Testis (tissue), 3 donors: ENCODE results near the gene MARVELD2. TPM values are rescaled to one million over a fixed set of nuclear protein-coding genes. Genes with fewer than 3 reads are reported as not detected.
"Not testable (repeated sequence)": the region's sequence is repeated elsewhere in the genome, so short reads cannot be mapped to it uniquely, and the experiment has no call there.

Experiments used
- DNase-seq: peaks from one replicate; pipeline ENCODE4 v3.0.0-alpha.2; 2019
- H3K27ac ChIP-seq, 2 donors: fragments of 200-600 bp; sonication (generic); one replicate each; pipeline ENCODE4 v1.5.1; 2019
- H3K27me3 ChIP-seq: fragments of 200-600 bp; sonication (generic); one replicate; pipeline ENCODE4 v1.5.1; 2019
- H3K36me3 ChIP-seq: fragments of 200-600 bp; sonication (generic); one replicate; pipeline ENCODE4 v1.5.1; 2017; ENCODE audit warnings: low read depth; ENCODE audit errors: missing control alignments
- H3K4me1 ChIP-seq: fragments of 200-600 bp; sonication (generic); one replicate; pipeline ENCODE4 v1.5.1; 2019
- H3K4me3 ChIP-seq, 2 donors: fragments of 200-600 bp; sonication (generic); one replicate each; pipeline ENCODE4 v1.5.1; 2017 to 2019
- H3K9me3 ChIP-seq: fragments of 200-600 bp; sonication (generic); one replicate; pipeline ENCODE4 v1.5.1; 2017
- CTCF ChIP-seq, 3 experiments: fragments of 450-650 bp in 2 of 3; fragments of 200-600 bp in 1 of 3; sonication (generic) in 1 of 3; IDR thresholded peaks; one replicate each; pipeline ENCODE4 v1.5.1; 2016 to 2019; ENCODE audit warnings: antibody characterized with exemption in 3 of 3, mild to moderate bottlenecking in 2 of 3, moderate library complexity in 1 of 3
- POLR2A ChIP-seq: fragments of 450-650 bp; IDR thresholded peaks from one replicate; pipeline ENCODE4 v1.6.1; 2017; ENCODE audit warnings: antibody characterized with exemption, mild to moderate bottlenecking, moderate library complexity
- WGBS, 2 donors: methylation state at CpG; one replicate each; pipeline ENCODE4 v1.1.5; 2018; 5-methylcytosine and 5-hydroxymethylcytosine counted together
- intact Hi-C: fragments of 100-400 bp; cut with DNase I; formaldehyde crosslinking; loops from one replicate; pipeline ENCODE4 v1.15.1; 2023; ENCODE audit warnings: low total_unique reads
- polyA plus RNA-seq: library from polyadenylated mRNA; stranded (reverse); fragments of 350-450 nt; fragmentation: Illumina TruSeq; extraction: RNeasy Lipid Tissue Mini Kit (QIAGEN cat#74804); gene quantifications from one replicate; pipeline ENCODE4 v1.2.3, GENCODE V29; 2014; ENCODE audit warnings: low read depth, low replicate concordance; ENCODE audit not compliant: insufficient read depth
- total RNA-seq, 2 donors: library from RNA; depleted of rRNA; stranded (reverse); fragments of >200 nt; gene quantifications; one replicate each; pipeline ENCODE4 v1.2.3, GENCODE V29; 2016

MARVELD2 gene
- total and polyA plus RNA-seq, 3 donors from 2014 or later, result 5.5 to 6.9 (median 5.9) TPM

- intact Hi-C loops, result no loop called here
- DNase-seq, result no peak
- TF ChIP-seq POLR2A, result no peak
- TF ChIP-seq CTCF (IDR thresholded peaks at IDR 0.05), result no peak
Measured at GRCh38 chr5:69432412-69433206, 17.7 kb downstream of the MARVELD2 start.

GRCh38 chr5:69435276-69435884 lies 20.5 kb downstream of the MARVELD2 start:
- DNase-seq, H3K27ac ChIP-seq, H3K9me3 ChIP-seq, H3K27me3 ChIP-seq, H3K4me3 ChIP-seq, H3K4me1 ChIP-seq, H3K36me3 ChIP-seq, intact Hi-C loops: not testable (repeated sequence)
- 93 to 94% methylated on average over 5 of the region's 5 CpGs for WGBS, 2 donors

More at GRCh38 chr5:69432412-69433206, 17.7 kb downstream of the MARVELD2 start:
- Histone ChIP-seq H3K27me3 (no peaks in the 10 kb centered on the region), H3K36me3 (no peaks in the 10 kb centered on the region), H3K9me3 (no peaks in the 10 kb centered on the region), H3K4me3 (no peak overlapping the region), H3K27ac (no peak overlapping the region), H3K4me1 (no peaks in the 10 kb centered on the region)
- 71 to 89% methylated on average over 8 of the region's 8 CpGs for WGBS, 2 donors

- TF ChIP-seq CTCF (IDR thresholded peaks at IDR 0.05), result no peak
- no peak for TF ChIP-seq POLR2A
- Histone ChIP-seq H3K4me3 (no peak overlapping the region), H3K9me3 (no peaks in the 10 kb centered on the region), H3K4me1 (no peaks in the 10 kb centered on the region), H3K27me3 (no peaks in the 10 kb centered on the region), H3K36me3 (no peaks in the 10 kb centered on the region), H3K27ac (no peak overlapping the region)
- no peak for DNase-seq
- 93 to 94% methylated on average over 7 of the region's 7 CpGs for WGBS, 2 donors
- intact Hi-C loops, result no loop called here
Measured at GRCh38 chr5:69444127-69444754, 29.3 kb downstream of the MARVELD2 start.

GRCh38 chr5:69449511-69449910 lies 34.6 kb downstream of the MARVELD2 start:
- no peak for TF ChIP-seq POLR2A
- no peak for TF ChIP-seq CTCF (IDR thresholded peaks at IDR 0.05)
- Histone ChIP-seq H3K36me3 (no peaks in the 10 kb centered on the region), H3K4me1 (peaks cover 2% of the 10 kb centered on the region), H3K4me3 (no peak overlapping the region), H3K27me3 (no peaks in the 10 kb centered on the region), H3K9me3 (no peaks in the 10 kb centered on the region), H3K27ac (no peak overlapping the region)
- DNase-seq, result no peak
- intact Hi-C loops, result no loop called here
- WGBS, 2 donors, result 88 to 95% methylated on average over 8 of the region's 8 CpGs

GRCh38 chr5:69450116-69450515 lies 35.2 kb downstream of the MARVELD2 start:
- 86 to 100% methylated on average over 1 of the region's 1 CpG for WGBS, 2 donors
- TF ChIP-seq CTCF (IDR thresholded peaks at IDR 0.05), result no peak
- TF ChIP-seq POLR2A, result no peak

GRCh38 chr5:69450527-69450926 lies 35.6 kb downstream of the MARVELD2 start:
- intact Hi-C loops, H3K4me3 ChIP-seq, H3K9me3 ChIP-seq, H3K36me3 ChIP-seq, H3K27ac ChIP-seq, H3K27me3 ChIP-seq, DNase-seq, H3K4me1 ChIP-seq: not testable (repeated sequence)
- WGBS, 2 donors, result 94 to 95% methylated on average over 8 of the region's 8 CpGs

More at GRCh38 chr5:69450116-69450515, 35.2 kb downstream of the MARVELD2 start:
- Histone ChIP-seq H3K27ac (no peak overlapping the region), H3K9me3 (no peaks in the 10 kb centered on the region), H3K4me3 (no peak overlapping the region), H3K4me1 (peaks cover 4% of the 10 kb centered on the region), H3K36me3 (no peaks in the 10 kb centered on the region), H3K27me3 (no peaks in the 10 kb centered on the region)
- intact Hi-C loops, result no loop called here
- no peak for DNase-seq
